Natural killer cell (primary cell): ENCODE data around the gene HECTD4. TPM values are rescaled to one million over a fixed set of nuclear protein-coding genes. Genes with fewer than 3 reads are reported as not detected.

Experiments
- ATAC-seq, 3 donors: fragments of 150-1000 bp in 2 of 3; fragments of 200-7000 bp in 1 of 3; cut with Tn5 transposase; 1 replicate in 1 of 3; 2 replicates in 2 of 3; pipeline ENCODE4 v1.10.0; 2021; ENCODE audit warnings: mild to moderate bottlenecking in 2 of 3, moderate library complexity in 2 of 3
- DNase-seq, 2 donors: peaks; one replicate each; pipeline versions ENCODE4 v3.0.0 to v3.0.0-alpha.2; 2013 to 2021; ENCODE audit warnings: mixed read lengths in 1 of 2
- H3K27ac ChIP-seq: one replicate; pipeline ENCODE4 v1.5.1; 2013; ENCODE audit warnings: mild to moderate bottlenecking, low read length
- H3K27me3 ChIP-seq: one replicate; pipeline ENCODE4 v1.6.1; 2013; ENCODE audit warnings: low read length; ENCODE audit not compliant: control insufficient read depth, insufficient read depth
- H3K36me3 ChIP-seq: one replicate; pipeline ENCODE4 v1.6.1; 2013; ENCODE audit warnings: low read length; ENCODE audit not compliant: control insufficient read depth, insufficient read depth
- H3K4me1 ChIP-seq: one replicate; pipeline ENCODE4 v1.6.1; 2013; ENCODE audit warnings: low read length; ENCODE audit not compliant: control insufficient read depth, insufficient read depth
- H3K4me3 ChIP-seq: one replicate; pipeline ENCODE4 v1.5.1; 2013; ENCODE audit warnings: low read length
- H3K9me3 ChIP-seq: one replicate; pipeline ENCODE4 v1.6.1; 2013; ENCODE audit warnings: low read length; ENCODE audit not compliant: control insufficient read depth, insufficient read depth
- H3K27ac Mint-ChIP-seq, 2 donors: one replicate each; pipeline ENCODE4 v1.8.0; 2022; ENCODE audit warnings: mild to moderate bottlenecking in 2 of 2, mixed read lengths in 2 of 2, moderate library complexity in 1 of 2
- H3K27me3 Mint-ChIP-seq, 2 donors: one replicate each; pipeline ENCODE4 v1.8.0; 2022; ENCODE audit warnings: low read depth in 2 of 2, mixed read lengths in 2 of 2
- H3K36me3 Mint-ChIP-seq: one replicate; pipeline ENCODE4 v1.8.0; 2022; ENCODE audit warnings: mixed read lengths
- H3K4me1 Mint-ChIP-seq, 2 donors: one replicate each; pipeline ENCODE4 v1.8.0; 2022; ENCODE audit warnings: mixed read lengths in 2 of 2
- H3K4me3 Mint-ChIP-seq: one replicate; pipeline ENCODE4 v1.8.0; 2022; ENCODE audit warnings: mild to moderate bottlenecking, moderate library complexity, mixed read lengths
- H3K9me3 Mint-ChIP-seq, 2 donors: one replicate each; pipeline ENCODE4 v1.8.0; 2022; ENCODE audit warnings: mixed read lengths in 2 of 2
- WGBS: methylation state at CpG from one replicate; pipeline ENCODE4 v1.1.7; 2013; ENCODE audit warnings: missing lambda C conversion rate; ENCODE audit not compliant: insufficient coverage; 5-methylcytosine and 5-hydroxymethylcytosine counted together
- intact Hi-C: fragments of 100-400 bp; cut with micrococcal nuclease; formaldehyde crosslinking; loops from one replicate; pipeline ENCODE4 v1.14.2; 2022
- total RNA-seq, 4 donors: library from RNA; stranded (reverse); fragments of 120-200 nt in 1 of 4; gene quantifications; one replicate each; pipeline versions ENCODE4 v1.2.3 to v1.2.4, GENCODE V29; 2013 to 2022
- TF ChIP-seq, protein P1 (sequence below): fragments of 200-600 bp; IDR thresholded peaks from one replicate; pipeline ENCODE4 v1.8.0; 2022; ENCODE audit warnings: antibody characterized with exemption

The HECTD4 gene
- total RNA-seq, 3 donors from 2014 or later (not counting 1 experiment from before 2014, with no cell fraction given) = 66.9 to 82.6 (median 79.2) TPM

DNA sequence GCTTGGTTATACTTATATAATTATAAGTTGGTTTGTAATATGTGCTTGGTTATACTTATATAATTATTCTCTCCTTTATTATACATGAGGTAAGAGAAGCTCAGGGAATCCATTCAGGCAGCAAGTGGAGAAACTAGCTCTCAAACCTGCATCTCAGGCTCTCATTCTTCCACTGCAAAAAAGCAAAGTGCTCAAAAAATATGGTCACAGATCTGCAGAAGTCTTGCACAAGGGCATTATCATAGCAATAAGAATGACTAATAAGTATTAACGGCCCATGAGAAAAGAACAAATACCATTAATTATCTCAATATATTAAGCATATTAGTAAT, 257.3 kb downstream of the HECTD4 start:
- Mint-ChIP-seq H3K36me3 (no peaks in the 10 kb centered on the region), H3K27ac (peak overlapping the region; percentile 89 to 96), H3K9me3 (no peaks in the 10 kb centered on the region), H3K4me1 (peaks cover 18 to 23% of the 10 kb centered on the region in 2 donors), H3K27me3 (peaks cover 4 to 8% of the 10 kb centered on the region in 2 donors), H3K4me3 (peak overlapping the region; percentile 90)
- ATAC-seq (no peak), DNase-seq (no peak)
- Histone ChIP-seq H3K36me3 (no peaks in the 10 kb centered on the region), H3K9me3 (no peaks in the 10 kb centered on the region), H3K27ac (no peak overlapping the region), H3K4me3 (no peak overlapping the region), H3K4me1 (peaks cover 34% of the 10 kb centered on the region), H3K27me3 (no peaks in the 10 kb centered on the region)
- TF ChIP-seq, protein P1, sequence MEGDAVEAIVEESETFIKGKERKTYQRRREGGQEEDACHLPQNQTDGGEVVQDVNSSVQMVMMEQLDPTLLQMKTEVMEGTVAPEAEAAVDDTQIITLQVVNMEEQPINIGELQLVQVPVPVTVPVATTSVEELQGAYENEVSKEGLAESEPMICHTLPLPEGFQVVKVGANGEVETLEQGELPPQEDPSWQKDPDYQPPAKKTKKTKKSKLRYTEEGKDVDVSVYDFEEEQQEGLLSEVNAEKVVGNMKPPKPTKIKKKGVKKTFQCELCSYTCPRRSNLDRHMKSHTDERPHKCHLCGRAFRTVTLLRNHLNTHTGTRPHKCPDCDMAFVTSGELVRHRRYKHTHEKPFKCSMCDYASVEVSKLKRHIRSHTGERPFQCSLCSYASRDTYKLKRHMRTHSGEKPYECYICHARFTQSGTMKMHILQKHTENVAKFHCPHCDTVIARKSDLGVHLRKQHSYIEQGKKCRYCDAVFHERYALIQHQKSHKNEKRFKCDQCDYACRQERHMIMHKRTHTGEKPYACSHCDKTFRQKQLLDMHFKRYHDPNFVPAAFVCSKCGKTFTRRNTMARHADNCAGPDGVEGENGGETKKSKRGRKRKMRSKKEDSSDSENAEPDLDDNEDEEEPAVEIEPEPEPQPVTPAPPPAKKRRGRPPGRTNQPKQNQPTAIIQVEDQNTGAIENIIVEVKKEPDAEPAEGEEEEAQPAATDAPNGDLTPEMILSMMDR = no peak
- no CpG with 5 or more reads among the region's 1 CpG for WGBS
- intact Hi-C loops = loop anchor here (1.0 to 10.0 kb wide), 3 partner anchors 17 to 180 kb away; partner anchors contain the start of genes ERP29, NAA25 and TMEM116

DNA sequence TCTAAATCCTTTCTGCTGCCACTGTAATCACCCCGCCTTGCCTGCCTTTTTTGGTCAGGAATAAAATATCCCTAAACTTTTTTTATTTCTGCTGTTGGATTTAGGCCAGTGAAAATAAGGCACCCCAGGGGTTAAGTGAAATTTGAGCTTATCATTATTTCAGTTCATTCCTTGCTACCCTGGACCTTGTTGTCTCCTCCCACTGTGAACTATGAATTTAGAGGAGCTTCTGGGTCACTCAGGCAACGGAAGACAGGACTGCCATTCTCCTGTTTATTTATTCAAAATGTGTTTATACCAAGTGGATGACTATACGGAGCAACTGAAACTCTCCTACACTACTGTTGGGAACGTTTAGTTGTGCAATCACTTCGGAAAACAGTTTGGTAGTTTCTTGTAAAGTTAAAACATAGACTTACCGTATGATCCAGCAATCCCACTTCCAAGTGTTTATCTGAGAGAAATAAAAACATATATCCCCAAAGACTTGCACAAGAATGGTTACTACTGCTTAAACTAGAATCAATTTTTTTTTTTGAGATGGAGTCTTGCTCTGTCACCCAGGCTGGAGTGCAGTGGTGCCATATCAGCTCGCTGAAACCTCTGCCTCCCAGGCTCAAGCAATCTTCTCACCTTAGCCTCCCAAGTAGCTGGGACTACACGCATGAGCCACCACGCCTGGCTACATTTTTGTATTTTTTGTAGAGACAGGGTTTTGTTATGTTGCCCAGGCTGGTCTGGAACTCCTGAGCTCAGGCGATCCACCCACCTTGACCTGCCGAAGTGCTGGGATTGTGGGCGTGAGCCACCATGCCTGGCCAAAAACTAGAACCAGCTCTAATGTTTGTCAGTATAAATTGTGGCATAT, 259.2 kb downstream of the HECTD4 start:
- intact Hi-C loops = loop anchor here (10.0 kb wide), 2 partner anchors 108 to 178 kb away; partner anchors contain the start of genes ERP29 and TMEM116
- no peak for ATAC-seq

GRCh38 chr12:112121780-112122565, 260.3 kb downstream of the HECTD4 start:
- no peak overlapping the region for H3K27ac Mint-ChIP-seq
- intact Hi-C loops = loop anchor here (10.0 kb wide), 2 partner anchors 107 to 177 kb away; partner anchors contain the start of genes ERP29 and TMEM116
- Histone ChIP-seq H3K4me1 (peaks cover 15% of the 10 kb centered on the region), H3K27me3 (no peaks in the 10 kb centered on the region), H3K27ac (no peak overlapping the region), H3K36me3 (no peaks in the 10 kb centered on the region), H3K9me3 (no peaks in the 10 kb centered on the region), H3K4me3 (no peak overlapping the region)
- H3K4me1 Mint-ChIP-seq = peaks cover 9 to 10% of the 10 kb centered on the region in 2 donors
- H3K9me3 Mint-ChIP-seq = no peaks in the 10 kb centered on the region
- TF ChIP-seq, protein P1 = no peak
- DNase-seq (no peak), ATAC-seq (no peak)
- H3K4me3 Mint-ChIP-seq = no peak overlapping the region
- H3K36me3 Mint-ChIP-seq = no peaks in the 10 kb centered on the region
- 95% methylated on average over 11 of the region's 11 CpGs for WGBS
- peaks cover 4 to 8% of the 10 kb centered on the region in 2 donors for H3K27me3 Mint-ChIP-seq

More for the DNA sequence above, 259.2 kb downstream of the HECTD4 start:
- Histone ChIP-seq H3K27ac (no peak overlapping the region), H3K27me3 (no peaks in the 10 kb centered on the region), H3K4me1 (peaks cover 20% of the 10 kb centered on the region), H3K36me3 (no peaks in the 10 kb centered on the region), H3K4me3 (no peak overlapping the region), H3K9me3 (no peaks in the 10 kb centered on the region)
- WGBS = 88% methylated on average over 8 of the region's 12 CpGs
- Mint-ChIP-seq H3K27me3 (peaks cover 4 to 8% of the 10 kb centered on the region in 2 donors), H3K9me3 (no peaks in the 10 kb centered on the region), H3K27ac (no peak overlapping the region), H3K36me3 (no peaks in the 10 kb centered on the region), H3K4me1 (peaks cover 12 to 14% of the 10 kb centered on the region in 2 donors), H3K4me3 (no peak overlapping the region)
- TF ChIP-seq, protein P1 = no peak
- no peak for DNase-seq
